ENCODE results near the gene MTHFD1L.

Gene MTHFD1L

GRCh38 chr6:150898399-150899170 lies 33.1 kb downstream of the MTHFD1L start:
- DNase-seq (ENCODE audit: low spot score) (no peak), FAIRE-seq (no peak)

- DNase-seq (ENCODE audit: low spot score), result no peak
- no peak for FAIRE-seq
These were observed 33.7 kb downstream of the MTHFD1L start for GRCh38 chr6:150899231-150899630.

GRCh38 chr6:150900049-150900448 lies 34.5 kb downstream of the MTHFD1L start:
- DNase-seq (ENCODE audit: low spot score) (no peak), FAIRE-seq (no peak)

GRCh38 chr6:150902142-150902776 lies 36.8 kb downstream of the MTHFD1L start:
- DNase-seq (ENCODE audit: low spot score), result no peak
- FAIRE-seq, result no peak

- DNase-seq (ENCODE audit: low spot score), result no peak
- FAIRE-seq, result no peak
These were observed 40.3 kb downstream of the MTHFD1L start for GRCh38 chr6:150905769-150906168.

- no peak for FAIRE-seq
- no peak for DNase-seq (ENCODE audit: low spot score)
These were observed 41.3 kb downstream of the MTHFD1L start for GRCh38 chr6:150906641-150907326.

GRCh38 chr6:150907383-150907782 lies 41.9 kb downstream of the MTHFD1L start:
- DNase-seq (ENCODE audit: low spot score), result no peak
- FAIRE-seq, result no peak

GRCh38 chr6:150908901-150909300 lies 43.4 kb downstream of the MTHFD1L start:
- no peak for FAIRE-seq
- DNase-seq (ENCODE audit: low spot score), result no peak

GRCh38 chr6:150910561-150910960 lies 45.1 kb downstream of the MTHFD1L start:
- DNase-seq (ENCODE audit: low spot score) (no peak), FAIRE-seq (no peak)

- DNase-seq (ENCODE audit: low spot score) (no peak), FAIRE-seq (no peak)
These were observed 48.9 kb downstream of the MTHFD1L start for GRCh38 chr6:150914372-150914771.

GRCh38 chr6:150915131-150915879 lies 49.8 kb downstream of the MTHFD1L start:
- FAIRE-seq, result no peak
- DNase-seq (ENCODE audit: low spot score), result no peak

- DNase-seq (ENCODE audit: low spot score), result no peak
- FAIRE-seq, result no peak
These were observed 50.4 kb downstream of the MTHFD1L start for GRCh38 chr6:150915880-150916265.

- DNase-seq (ENCODE audit: low spot score) (no peak), FAIRE-seq (no peak)
These were observed 54.4 kb downstream of the MTHFD1L start for GRCh38 chr6:150919938-150920337.

GRCh38 chr6:150922137-150922536 lies 56.6 kb downstream of the MTHFD1L start:
- no peak for FAIRE-seq
- no peak for DNase-seq (ENCODE audit: low spot score)

- no peak for FAIRE-seq
These were observed 59.5 kb downstream of the MTHFD1L start for GRCh38 chr6:150924808-150925589.

GRCh38 chr6:150925590-150925928 lies 60.1 kb downstream of the MTHFD1L start:
- FAIRE-seq, result no peak
- no peak for DNase-seq (ENCODE audit: low spot score)

More at GRCh38 chr6:150924808-150925589, 59.5 kb downstream of the MTHFD1L start:
- DNase-seq (ENCODE audit: low spot score), result no peak

GRCh38 chr6:150925976-150926375 lies 60.5 kb downstream of the MTHFD1L start:
- DNase-seq (ENCODE audit: low spot score) (no peak), FAIRE-seq (no peak)

- no peak for FAIRE-seq
- DNase-seq (ENCODE audit: low spot score), result no peak
These were observed 63.4 kb downstream of the MTHFD1L start for GRCh38 chr6:150928882-150929281.

GRCh38 chr6:150929416-150929815 lies 63.9 kb downstream of the MTHFD1L start:
- FAIRE-seq (no peak), DNase-seq (ENCODE audit: low spot score) (no peak)

GRCh38 chr6:150930841-150931240 lies 65.3 kb downstream of the MTHFD1L start:
- DNase-seq (ENCODE audit: low spot score), result no peak
- no peak for FAIRE-seq

- DNase-seq (ENCODE audit: low spot score) (no peak), FAIRE-seq (no peak)
These were observed 65.9 kb downstream of the MTHFD1L start for GRCh38 chr6:150931405-150931804.
